ENCODE data around the gene CALHM1. TPM values are rescaled to one million over a fixed set of nuclear protein-coding genes. Genes with fewer than 3 reads are reported as not detected.

Gene CALHM1
- total RNA-seq, 1 experiment from 2014 or later: not detected

DNA sequence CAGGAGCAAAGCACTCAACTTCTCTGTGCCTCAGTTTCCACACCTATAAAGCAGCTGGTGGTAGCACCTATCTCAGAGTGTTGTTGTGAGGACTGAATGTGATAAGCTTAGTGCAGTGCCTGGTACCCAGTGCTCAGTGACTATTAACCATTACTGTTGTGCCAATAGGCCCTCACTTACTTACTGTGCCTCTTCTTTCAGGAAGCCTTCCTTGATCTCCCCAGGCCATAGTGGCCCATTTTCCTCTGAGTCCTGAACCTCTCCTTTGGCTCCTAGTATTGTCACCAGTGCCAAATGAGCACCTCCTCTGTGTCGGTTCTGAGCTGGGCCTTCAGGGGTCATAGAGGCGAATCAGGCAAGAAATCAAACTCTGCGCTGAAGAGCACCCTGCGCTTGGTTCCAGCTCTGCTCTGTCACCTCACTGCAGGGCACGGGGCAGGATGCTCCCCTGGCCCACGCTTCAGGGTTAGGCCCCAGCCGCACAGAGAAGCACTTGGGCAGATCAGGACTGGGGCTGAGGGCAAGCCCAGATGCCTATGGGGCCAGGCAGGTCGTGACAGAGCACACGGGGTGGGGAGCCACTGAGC is 2.5 kb downstream of the CALHM1 start:
- CTCF ChIA-PET: no interaction called here
- no TSS peak for BruUV-seq (replicated peaks)

DNA sequence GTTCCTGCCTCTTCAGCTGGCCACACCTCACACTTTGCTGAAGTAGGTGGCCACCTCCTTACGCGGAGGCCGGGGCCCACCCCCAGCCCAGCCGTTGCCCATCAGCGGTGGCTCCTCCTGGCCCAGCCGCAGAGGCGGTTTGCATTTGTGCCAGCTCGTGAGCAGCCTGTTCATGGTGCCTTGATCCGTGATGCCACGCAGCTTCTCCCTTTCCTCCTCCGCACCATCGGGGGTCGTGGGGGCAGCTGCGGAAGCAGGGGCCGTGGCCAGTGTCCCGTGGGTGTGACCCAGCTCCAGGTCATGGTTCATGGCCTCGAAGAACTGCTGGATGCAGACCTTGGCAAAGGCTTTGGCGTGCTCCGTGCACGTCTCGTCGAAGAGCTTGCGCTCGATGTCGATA is 3.5 kb downstream of the CALHM1 start:
- ChIA-PET POLR2A (ENCODE audit: low non-redundant PET) (no interaction called here), CTCF (no interaction called here)
- intact Hi-C loops (cut with micrococcal nuclease; ENCODE audit: unreplicated experiment): no loop called here
- DNase-seq (ENCODE audit: low spot score): no peak
- no TSS peak for BruUV-seq (replicated peaks)
- no peaks in the 10 kb centered on the region for H3K36me3 ChIP-seq (ENCODE audit: insufficient read depth, low read length, poor library complexity, severe bottlenecking)
- H3K9me3 ChIP-seq (ENCODE audit: low read depth, low read length, poor library complexity, severe bottlenecking): no peaks in the 10 kb centered on the region
- H3K27ac ChIP-seq (ENCODE audit: low read depth, low read length, poor library complexity, severe bottlenecking): no peak overlapping the region
- TF ChIP-seq EZH2 (IDR thresholded peaks at IDR 0.05; ENCODE audit: borderline replicate concordance, low read depth, low read length, poor library complexity, severe bottlenecking): no peak
- TF ChIP-seq, protein P1, sequence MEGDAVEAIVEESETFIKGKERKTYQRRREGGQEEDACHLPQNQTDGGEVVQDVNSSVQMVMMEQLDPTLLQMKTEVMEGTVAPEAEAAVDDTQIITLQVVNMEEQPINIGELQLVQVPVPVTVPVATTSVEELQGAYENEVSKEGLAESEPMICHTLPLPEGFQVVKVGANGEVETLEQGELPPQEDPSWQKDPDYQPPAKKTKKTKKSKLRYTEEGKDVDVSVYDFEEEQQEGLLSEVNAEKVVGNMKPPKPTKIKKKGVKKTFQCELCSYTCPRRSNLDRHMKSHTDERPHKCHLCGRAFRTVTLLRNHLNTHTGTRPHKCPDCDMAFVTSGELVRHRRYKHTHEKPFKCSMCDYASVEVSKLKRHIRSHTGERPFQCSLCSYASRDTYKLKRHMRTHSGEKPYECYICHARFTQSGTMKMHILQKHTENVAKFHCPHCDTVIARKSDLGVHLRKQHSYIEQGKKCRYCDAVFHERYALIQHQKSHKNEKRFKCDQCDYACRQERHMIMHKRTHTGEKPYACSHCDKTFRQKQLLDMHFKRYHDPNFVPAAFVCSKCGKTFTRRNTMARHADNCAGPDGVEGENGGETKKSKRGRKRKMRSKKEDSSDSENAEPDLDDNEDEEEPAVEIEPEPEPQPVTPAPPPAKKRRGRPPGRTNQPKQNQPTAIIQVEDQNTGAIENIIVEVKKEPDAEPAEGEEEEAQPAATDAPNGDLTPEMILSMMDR (conservative IDR thresholded peaks at IDR 0.05; ENCODE audit: low read depth, low read length): no peak
- no peaks in the 10 kb centered on the region for H3K27me3 ChIP-seq (replicated peaks; ENCODE audit: insufficient read depth, low read depth, low read length, poor library complexity)
- no peak overlapping the region for H3K4me3 ChIP-seq (ENCODE audit: low read depth, low read length, poor library complexity, severe bottlenecking)
- H3K4me1 ChIP-seq (ENCODE audit: insufficient read depth, low read length, poor library complexity, severe bottlenecking): peaks cover 5% of the 10 kb centered on the region

More for the DNA sequence above, 2.5 kb downstream of the CALHM1 start:
- intact Hi-C loops (cut with micrococcal nuclease; ENCODE audit: unreplicated experiment): no loop called here
- Histone ChIP-seq H3K36me3 (ENCODE audit: insufficient read depth, low read length, poor library complexity, severe bottlenecking) (no peaks in the 10 kb centered on the region), H3K9me3 (ENCODE audit: low read depth, low read length, poor library complexity, severe bottlenecking) (no peaks in the 10 kb centered on the region), H3K27ac (ENCODE audit: low read depth, low read length, poor library complexity, severe bottlenecking) (no peak overlapping the region), H3K4me1 (ENCODE audit: insufficient read depth, low read length, poor library complexity, severe bottlenecking) (peaks cover 2% of the 10 kb centered on the region), H3K4me3 (ENCODE audit: low read depth, low read length, poor library complexity, severe bottlenecking) (no peak overlapping the region), H3K27me3 (replicated peaks; ENCODE audit: insufficient read depth, low read depth, low read length, poor library complexity) (no peaks in the 10 kb centered on the region)
- DNase-seq (ENCODE audit: low spot score): no peak
- TF ChIP-seq, protein P1 (conservative IDR thresholded peaks at IDR 0.05; ENCODE audit: low read depth, low read length): no peak
- TF ChIP-seq EZH2 (IDR thresholded peaks at IDR 0.05; ENCODE audit: borderline replicate concordance, low read depth, low read length, poor library complexity, severe bottlenecking): no peak
- POLR2A ChIA-PET (ENCODE audit: low non-redundant PET): no interaction called here

DNA sequence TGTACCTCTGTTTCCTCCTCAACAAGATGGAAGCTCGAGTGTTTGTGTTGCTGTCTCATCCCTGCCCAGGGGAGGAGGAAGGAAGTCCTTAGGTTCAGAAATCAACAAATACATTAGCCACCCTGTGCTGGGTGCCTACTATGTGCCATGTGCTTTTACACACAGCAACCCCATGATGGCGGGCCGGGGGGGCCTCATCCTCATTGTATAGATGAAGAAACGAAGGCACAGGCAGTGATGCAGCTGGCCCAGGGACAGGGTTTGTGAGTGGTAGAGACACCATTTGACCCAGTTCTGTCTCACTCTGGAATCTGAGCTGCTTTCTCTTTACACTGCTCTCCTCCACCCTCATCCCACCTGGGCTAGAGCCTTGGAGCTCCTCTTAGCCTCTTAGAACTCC is 4.7 kb downstream of the CALHM1 start:
- intact Hi-C loops (cut with micrococcal nuclease; ENCODE audit: unreplicated experiment): no loop called here
- peaks cover 6% of the 10 kb centered on the region for H3K36me3 ChIP-seq (ENCODE audit: insufficient read depth, low read length, poor library complexity, severe bottlenecking)
- no TSS peak for BruUV-seq (replicated peaks)
- H3K4me3 ChIP-seq (ENCODE audit: low read depth, low read length, poor library complexity, severe bottlenecking): no peak overlapping the region
- no peaks in the 10 kb centered on the region for H3K27me3 ChIP-seq (replicated peaks; ENCODE audit: insufficient read depth, low read depth, low read length, poor library complexity)
- ChIA-PET POLR2A (ENCODE audit: low non-redundant PET) (interaction anchor here (0.6 kb wide), 1 partner anchor 47 kb away, joined by 3 read pairs; no protein-coding TSS in a partner anchor), CTCF (no interaction called here)
- peaks cover 5% of the 10 kb centered on the region for H3K4me1 ChIP-seq (ENCODE audit: insufficient read depth, low read length, poor library complexity, severe bottlenecking)
- TF ChIP-seq, protein P1 (conservative IDR thresholded peaks at IDR 0.05; ENCODE audit: low read depth, low read length): no peak
- TF ChIP-seq EZH2 (IDR thresholded peaks at IDR 0.05; ENCODE audit: borderline replicate concordance, low read depth, low read length, poor library complexity, severe bottlenecking): no peak
- no peak for DNase-seq (ENCODE audit: low spot score)
- H3K27ac ChIP-seq (ENCODE audit: low read depth, low read length, poor library complexity, severe bottlenecking): no peak overlapping the region
- H3K9me3 ChIP-seq (ENCODE audit: low read depth, low read length, poor library complexity, severe bottlenecking): no peaks in the 10 kb centered on the region

All from A673 (cell line).